ENCODE results near the gene KIF5C. TPM values are rescaled to one million over a fixed set of nuclear protein-coding genes. Genes with fewer than 3 reads are reported as not detected.

KIF5C gene
- total RNA-seq, 4 donors from 2014 or later, result 0.77 to 11.0 (median 1.9) TPM

- Histone ChIP-seq H3K4me3 (no peak overlapping the region), H3K4me1 (no peaks in the 10 kb centered on the region), H3K36me3 (no peaks in the 10 kb centered on the region), H3K9me3 (no peaks in the 10 kb centered on the region), H3K27ac (no peak overlapping the region), H3K27me3 (no peaks in the 10 kb centered on the region)
- intact Hi-C loops (cut with DNase I; ENCODE audit: low total_unique reads), result no loop called here
- no peak for TF ChIP-seq POLR2A (IDR thresholded peaks at IDR 0.05)
- TF ChIP-seq CTCF (IDR thresholded peaks at IDR 0.05), result no peak
- DNase-seq, result no peak
These were observed 148.1 kb downstream of the KIF5C start for GRCh38 chr2:149023091-149023490.

GRCh38 chr2:149027590-149028250 lies 152.7 kb downstream of the KIF5C start:
- Histone ChIP-seq H3K9me3 (no peaks in the 10 kb centered on the region), H3K4me3 (no peak overlapping the region), H3K27me3 (no peaks in the 10 kb centered on the region), H3K4me1 (no peaks in the 10 kb centered on the region), H3K36me3 (no peaks in the 10 kb centered on the region), H3K27ac (no peak overlapping the region)
- DNase-seq, result no peak
- intact Hi-C loops (cut with DNase I; ENCODE audit: low total_unique reads), result no loop called here
- TF ChIP-seq POLR2A (IDR thresholded peaks at IDR 0.05), result no peak
- no peak for TF ChIP-seq CTCF (IDR thresholded peaks at IDR 0.05)

- no peak for DNase-seq
- H3K27me3 ChIP-seq, result no peaks in the 10 kb centered on the region
- intact Hi-C loops (cut with DNase I; ENCODE audit: low total_unique reads), result no loop called here
These were observed 153.3 kb downstream of the KIF5C start for GRCh38 chr2:149028377-149028776.

GRCh38 chr2:149028891-149029290 lies 153.9 kb downstream of the KIF5C start:
- no peak for DNase-seq
- TF ChIP-seq POLR2A (IDR thresholded peaks at IDR 0.05), result no peak
- TF ChIP-seq CTCF (IDR thresholded peaks at IDR 0.05), result no peak
- Histone ChIP-seq H3K27ac (no peak overlapping the region), H3K27me3 (no peaks in the 10 kb centered on the region), H3K4me1 (no peaks in the 10 kb centered on the region), H3K4me3 (no peak overlapping the region), H3K9me3 (no peaks in the 10 kb centered on the region), H3K36me3 (no peaks in the 10 kb centered on the region)
- intact Hi-C loops (cut with DNase I; ENCODE audit: low total_unique reads), result no loop called here

More at GRCh38 chr2:149028377-149028776, 153.3 kb downstream of the KIF5C start:
- Histone ChIP-seq H3K27ac (no peak overlapping the region), H3K4me3 (no peak overlapping the region), H3K9me3 (no peaks in the 10 kb centered on the region), H3K36me3 (no peaks in the 10 kb centered on the region), H3K4me1 (no peaks in the 10 kb centered on the region)
- TF ChIP-seq CTCF (IDR thresholded peaks at IDR 0.05), result no peak
- TF ChIP-seq POLR2A (IDR thresholded peaks at IDR 0.05), result no peak

- Histone ChIP-seq H3K9me3 (no peaks in the 10 kb centered on the region), H3K27me3 (no peaks in the 10 kb centered on the region), H3K36me3 (no peaks in the 10 kb centered on the region), H3K4me1 (no peaks in the 10 kb centered on the region), H3K4me3 (no peak overlapping the region), H3K27ac (no peak overlapping the region)
- TF ChIP-seq POLR2A (IDR thresholded peaks at IDR 0.05) (no peak), CTCF (IDR thresholded peaks at IDR 0.05) (no peak)
- no peak for DNase-seq
- intact Hi-C loops (cut with DNase I; ENCODE audit: low total_unique reads), result no loop called here
These were observed 154.4 kb downstream of the KIF5C start for GRCh38 chr2:149029307-149029965.
